Panc1 (cell line): ENCODE measurements around the gene TMEM130.

Experiments
- TF ChIP-seq, protein P1 (sequence below): fragments of 450-650 bp; IDR thresholded peaks from 2 replicates; pipeline ENCODE4 v1.5.1; 2017; ENCODE audit warnings: mild to moderate bottlenecking
- TF ChIP-seq, protein P2 (sequence below), 2 experiments: IDR thresholded peaks; 2 replicates each; pipeline ENCODE4 v1.6.1; 2011 to 2012; ENCODE audit warnings: low read depth in 2 of 2, control low read depth in 1 of 2, low read length in 1 of 2, mild to moderate bottlenecking in 1 of 2, moderate library complexity in 1 of 2; ENCODE audit not compliant: insufficient read depth in 1 of 2

DNA sequence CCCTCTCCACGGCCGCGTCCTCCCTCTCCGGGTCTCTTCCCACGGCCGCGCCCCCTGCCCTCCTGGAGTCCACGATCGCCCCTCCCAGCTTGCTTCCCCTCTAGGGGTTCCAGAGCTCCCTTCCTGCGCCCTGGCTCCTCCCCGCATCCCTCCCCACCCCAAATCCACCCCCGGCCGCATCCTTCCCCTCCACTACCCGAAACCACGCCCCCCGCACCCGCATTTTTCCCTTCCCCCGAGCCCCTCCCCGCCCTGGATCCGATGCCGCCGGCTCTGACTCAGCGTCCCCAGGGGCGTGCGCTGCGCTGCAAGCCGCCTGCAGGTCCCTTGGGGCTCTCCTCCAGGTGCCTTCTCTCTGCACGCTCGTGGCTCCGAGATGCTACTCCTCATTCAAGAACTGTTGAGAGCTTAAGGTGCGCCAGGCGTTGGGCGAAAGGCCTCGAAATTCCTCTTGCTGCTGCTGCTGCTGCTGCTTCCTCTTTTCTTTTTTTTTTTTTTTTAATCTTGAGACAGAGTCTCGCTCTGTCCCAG lies 372 bp upstream of the TMEM130 start:
- TF ChIP-seq, protein P1, sequence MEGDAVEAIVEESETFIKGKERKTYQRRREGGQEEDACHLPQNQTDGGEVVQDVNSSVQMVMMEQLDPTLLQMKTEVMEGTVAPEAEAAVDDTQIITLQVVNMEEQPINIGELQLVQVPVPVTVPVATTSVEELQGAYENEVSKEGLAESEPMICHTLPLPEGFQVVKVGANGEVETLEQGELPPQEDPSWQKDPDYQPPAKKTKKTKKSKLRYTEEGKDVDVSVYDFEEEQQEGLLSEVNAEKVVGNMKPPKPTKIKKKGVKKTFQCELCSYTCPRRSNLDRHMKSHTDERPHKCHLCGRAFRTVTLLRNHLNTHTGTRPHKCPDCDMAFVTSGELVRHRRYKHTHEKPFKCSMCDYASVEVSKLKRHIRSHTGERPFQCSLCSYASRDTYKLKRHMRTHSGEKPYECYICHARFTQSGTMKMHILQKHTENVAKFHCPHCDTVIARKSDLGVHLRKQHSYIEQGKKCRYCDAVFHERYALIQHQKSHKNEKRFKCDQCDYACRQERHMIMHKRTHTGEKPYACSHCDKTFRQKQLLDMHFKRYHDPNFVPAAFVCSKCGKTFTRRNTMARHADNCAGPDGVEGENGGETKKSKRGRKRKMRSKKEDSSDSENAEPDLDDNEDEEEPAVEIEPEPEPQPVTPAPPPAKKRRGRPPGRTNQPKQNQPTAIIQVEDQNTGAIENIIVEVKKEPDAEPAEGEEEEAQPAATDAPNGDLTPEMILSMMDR: no peak
- TF ChIP-seq, protein P2, sequence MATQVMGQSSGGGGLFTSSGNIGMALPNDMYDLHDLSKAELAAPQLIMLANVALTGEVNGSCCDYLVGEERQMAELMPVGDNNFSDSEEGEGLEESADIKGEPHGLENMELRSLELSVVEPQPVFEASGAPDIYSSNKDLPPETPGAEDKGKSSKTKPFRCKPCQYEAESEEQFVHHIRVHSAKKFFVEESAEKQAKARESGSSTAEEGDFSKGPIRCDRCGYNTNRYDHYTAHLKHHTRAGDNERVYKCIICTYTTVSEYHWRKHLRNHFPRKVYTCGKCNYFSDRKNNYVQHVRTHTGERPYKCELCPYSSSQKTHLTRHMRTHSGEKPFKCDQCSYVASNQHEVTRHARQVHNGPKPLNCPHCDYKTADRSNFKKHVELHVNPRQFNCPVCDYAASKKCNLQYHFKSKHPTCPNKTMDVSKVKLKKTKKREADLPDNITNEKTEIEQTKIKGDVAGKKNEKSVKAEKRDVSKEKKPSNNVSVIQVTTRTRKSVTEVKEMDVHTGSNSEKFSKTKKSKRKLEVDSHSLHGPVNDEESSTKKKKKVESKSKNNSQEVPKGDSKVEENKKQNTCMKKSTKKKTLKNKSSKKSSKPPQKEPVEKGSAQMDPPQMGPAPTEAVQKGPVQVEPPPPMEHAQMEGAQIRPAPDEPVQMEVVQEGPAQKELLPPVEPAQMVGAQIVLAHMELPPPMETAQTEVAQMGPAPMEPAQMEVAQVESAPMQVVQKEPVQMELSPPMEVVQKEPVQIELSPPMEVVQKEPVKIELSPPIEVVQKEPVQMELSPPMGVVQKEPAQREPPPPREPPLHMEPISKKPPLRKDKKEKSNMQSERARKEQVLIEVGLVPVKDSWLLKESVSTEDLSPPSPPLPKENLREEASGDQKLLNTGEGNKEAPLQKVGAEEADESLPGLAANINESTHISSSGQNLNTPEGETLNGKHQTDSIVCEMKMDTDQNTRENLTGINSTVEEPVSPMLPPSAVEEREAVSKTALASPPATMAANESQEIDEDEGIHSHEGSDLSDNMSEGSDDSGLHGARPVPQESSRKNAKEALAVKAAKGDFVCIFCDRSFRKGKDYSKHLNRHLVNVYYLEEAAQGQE (IDR thresholded peaks at IDR 0.05; ENCODE audit: insufficient read depth in 1 of 2, low read depth in 2 of 2, low read length in 1 of 2): no peak
